A673 (cell line): ENCODE data around the gene PPP1R17. TPM values are rescaled to one million over a fixed set of nuclear protein-coding genes. Genes with fewer than 3 reads are reported as not detected.

Experiments used
- BruUV-seq: library from RNA; stranded (reverse); fragments of 400-500 nt; replicated peaks from 2 replicates; lab custom pipeline; 2021; lab: Mats Ljungman, UMichigan
- CTCF ChIA-PET: fragments of 300-600 bp; sonication (Branson Sonifier 250); formaldehyde crosslinking; loops from one replicate; lab custom pipeline; 2022; ENCODE audit warnings: antibody characterized with exemption; lab: Charles Lee
- POLR2A ChIA-PET: fragments of 300-600 bp; sonication (Branson Sonifier 250); formaldehyde crosslinking; loops from one replicate; lab custom pipeline; 2022; ENCODE audit warnings: antibody characterized with exemption; ENCODE audit not compliant: low non-redundant PET; lab: Charles Lee
- DNase-seq: peaks from one replicate; pipeline ENCODE4 v3.0.0-alpha.2; 2015; ENCODE audit warnings: low spot score
- H3K27ac ChIP-seq: fragments of 200-600 bp; sonication (generic); 2 replicates; pipeline ENCODE4 v1.5.1; 2016; ENCODE audit warnings: mixed run types, low read depth, mild to moderate bottlenecking, mixed read lengths, antibody characterized with exemption, low read length; ENCODE audit not compliant: poor library complexity, severe bottlenecking
- H3K27me3 ChIP-seq: fragments of 200-600 bp; sonication (generic); replicated peaks from 2 replicates; pipeline ENCODE4 v1.6.1; 2017; ENCODE audit warnings: mixed run types, low read depth, mild to moderate bottlenecking, mixed read lengths, antibody characterized with exemption, low read length; ENCODE audit not compliant: insufficient read depth, poor library complexity
- H3K36me3 ChIP-seq: fragments of 200-600 bp; sonication (generic); 2 replicates; pipeline ENCODE4 v1.6.1; 2016; ENCODE audit warnings: mixed run types, mild to moderate bottlenecking, mixed read lengths, antibody characterized with exemption, low read length; ENCODE audit not compliant: insufficient read depth, poor library complexity, severe bottlenecking
- H3K4me1 ChIP-seq: fragments of 200-600 bp; sonication (generic); 2 replicates; pipeline ENCODE4 v1.6.1; 2017; ENCODE audit warnings: mixed run types, mild to moderate bottlenecking, mixed read lengths, antibody characterized with exemption, low read length; ENCODE audit not compliant: insufficient read depth, poor library complexity, severe bottlenecking
- H3K4me3 ChIP-seq: fragments of 200-600 bp; sonication (generic); 2 replicates; pipeline ENCODE4 v1.5.1; 2016; ENCODE audit warnings: low read depth, mixed run types, mild to moderate bottlenecking, mixed read lengths, low read length; ENCODE audit not compliant: poor library complexity, severe bottlenecking
- H3K9me3 ChIP-seq: fragments of 200-600 bp; sonication (generic); 2 replicates; pipeline ENCODE4 v1.6.1; 2016; ENCODE audit warnings: mixed run types, low read depth, mild to moderate bottlenecking, mixed read lengths, antibody characterized with exemption, low read length; ENCODE audit not compliant: poor library complexity, severe bottlenecking
- EZH2 ChIP-seq: fragments of 200-600 bp; sonication (generic); IDR thresholded peaks from 2 replicates; pipeline ENCODE4 v1.6.1; 2017; ENCODE audit warnings: borderline replicate concordance, low read depth, mild to moderate bottlenecking, mixed read lengths, antibody characterized with exemption, low read length; ENCODE audit not compliant: poor library complexity, severe bottlenecking
- intact Hi-C: fragments of 100-400 bp; cut with micrococcal nuclease; formaldehyde crosslinking; loops from one replicate; pipeline ENCODE4 v1.10.0; 2022; ENCODE audit not compliant: unreplicated experiment
- total RNA-seq: library from RNA; stranded (reverse); gene quantifications from 2 replicates; pipeline ENCODE4 v1.2.3, GENCODE V29; 2021
- TF ChIP-seq, protein P1 (sequence below): fragments of 300-800, 200-600 bp; sonication (generic); conservative IDR thresholded peaks from 2 replicates; pipeline ENCODE4 v1.5.1; 2017; ENCODE audit warnings: low read depth, mild to moderate bottlenecking, antibody characterized with exemption, low read length, moderate library complexity, mixed read lengths

PPP1R17 gene
- total RNA-seq, 1 experiment from 2014 or later = not detected

DNA sequence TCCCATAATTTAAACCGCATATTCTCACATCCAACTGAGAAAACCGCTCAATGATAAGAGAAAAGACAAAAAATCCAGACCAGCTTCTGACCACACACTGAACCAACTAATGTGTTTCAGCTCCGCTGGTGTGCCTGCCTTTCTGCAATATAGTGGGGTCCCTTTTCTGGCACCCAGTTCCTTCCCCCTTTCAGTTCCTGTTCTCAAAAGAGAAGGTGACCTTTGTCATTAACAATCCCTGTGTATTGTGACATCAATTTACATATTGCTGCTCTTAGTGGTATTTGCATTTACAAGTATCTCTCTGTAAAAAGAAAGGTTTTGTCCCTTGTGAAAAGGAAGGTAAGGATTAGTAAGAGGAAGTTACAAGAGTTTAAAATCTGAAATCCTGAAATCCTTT, 1.4 kb downstream of the PPP1R17 start:
- CTCF ChIA-PET = no interaction called here
- no TSS peak for BruUV-seq
- Histone ChIP-seq H3K27ac (no peak overlapping the region), H3K9me3 (no peaks in the 10 kb centered on the region), H3K36me3 (no peaks in the 10 kb centered on the region), H3K4me3 (no peak overlapping the region), H3K27me3 (peaks cover 3% of the 10 kb centered on the region), H3K4me1 (no peaks in the 10 kb centered on the region)
- TF ChIP-seq, protein P1, sequence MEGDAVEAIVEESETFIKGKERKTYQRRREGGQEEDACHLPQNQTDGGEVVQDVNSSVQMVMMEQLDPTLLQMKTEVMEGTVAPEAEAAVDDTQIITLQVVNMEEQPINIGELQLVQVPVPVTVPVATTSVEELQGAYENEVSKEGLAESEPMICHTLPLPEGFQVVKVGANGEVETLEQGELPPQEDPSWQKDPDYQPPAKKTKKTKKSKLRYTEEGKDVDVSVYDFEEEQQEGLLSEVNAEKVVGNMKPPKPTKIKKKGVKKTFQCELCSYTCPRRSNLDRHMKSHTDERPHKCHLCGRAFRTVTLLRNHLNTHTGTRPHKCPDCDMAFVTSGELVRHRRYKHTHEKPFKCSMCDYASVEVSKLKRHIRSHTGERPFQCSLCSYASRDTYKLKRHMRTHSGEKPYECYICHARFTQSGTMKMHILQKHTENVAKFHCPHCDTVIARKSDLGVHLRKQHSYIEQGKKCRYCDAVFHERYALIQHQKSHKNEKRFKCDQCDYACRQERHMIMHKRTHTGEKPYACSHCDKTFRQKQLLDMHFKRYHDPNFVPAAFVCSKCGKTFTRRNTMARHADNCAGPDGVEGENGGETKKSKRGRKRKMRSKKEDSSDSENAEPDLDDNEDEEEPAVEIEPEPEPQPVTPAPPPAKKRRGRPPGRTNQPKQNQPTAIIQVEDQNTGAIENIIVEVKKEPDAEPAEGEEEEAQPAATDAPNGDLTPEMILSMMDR = no peak
- no peak for TF ChIP-seq EZH2
- intact Hi-C loops = no loop called here
- DNase-seq = no peak
- POLR2A ChIA-PET = no interaction called here

GRCh38 chr7:31688996-31689395, 2.0 kb downstream of the PPP1R17 start:
- BruUV-seq = no TSS peak
- intact Hi-C loops = no loop called here
- TF ChIP-seq, protein P1 = no peak
- no peak for TF ChIP-seq EZH2
- H3K4me1 ChIP-seq = no peaks in the 10 kb centered on the region
- CTCF ChIA-PET = no interaction called here
- no peak overlapping the region for H3K4me3 ChIP-seq
- peaks cover 3% of the 10 kb centered on the region for H3K27me3 ChIP-seq
- POLR2A ChIA-PET = no interaction called here
- DNase-seq = no peak
- H3K9me3 ChIP-seq = no peaks in the 10 kb centered on the region
- no peak overlapping the region for H3K27ac ChIP-seq
- H3K36me3 ChIP-seq = no peaks in the 10 kb centered on the region

DNA sequence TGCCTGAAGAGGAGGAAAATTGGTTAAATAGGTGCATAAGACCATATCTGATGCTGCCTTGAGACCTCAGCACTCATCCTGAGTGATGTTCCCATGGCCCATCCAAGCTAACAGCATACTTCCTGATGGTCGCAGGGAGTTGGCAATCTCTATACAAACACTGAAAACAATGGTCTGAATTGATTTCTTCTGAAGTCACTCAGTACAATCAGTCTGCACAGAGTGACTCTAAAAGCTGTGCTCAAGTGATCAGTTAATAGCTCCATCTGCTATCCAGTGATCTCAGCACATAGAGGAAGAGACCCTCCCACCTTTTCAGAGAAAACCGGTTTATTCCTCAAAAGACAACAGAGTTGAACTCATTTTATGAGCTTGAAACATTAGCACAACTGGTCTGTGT, 3.9 kb downstream of the PPP1R17 start:
- Histone ChIP-seq H3K4me3 (no peak overlapping the region), H3K9me3 (no peaks in the 10 kb centered on the region), H3K36me3 (no peaks in the 10 kb centered on the region), H3K27ac (no peak overlapping the region), H3K4me1 (no peaks in the 10 kb centered on the region), H3K27me3 (peaks cover 3% of the 10 kb centered on the region)
- POLR2A ChIA-PET = no interaction called here
- intact Hi-C loops = no loop called here
- TF ChIP-seq, protein P1 = no peak
- TF ChIP-seq EZH2 = no peak
- DNase-seq = no peak
- CTCF ChIA-PET = no interaction called here
- BruUV-seq = no TSS peak
